SK-N-MC (cell line): ENCODE data around the gene AGAP1.
"Not testable (repeated sequence)": the region's sequence is repeated elsewhere in the genome, so short reads cannot be mapped to it uniquely, and the experiment has no call there.

ENCODE experiments used
- DNase-seq: peaks from one replicate; pipeline ENCODE4 v3.0.0-alpha.2; 2011; ENCODE audit warnings: low read depth, low spot score
- H3K27ac ChIP-seq: fragments of 200-600 bp; sonication (generic); 2 replicates; pipeline ENCODE4 v1.5.1; 2016; ENCODE audit warnings: mixed run types
- H3K36me3 ChIP-seq: fragments of 200-600 bp; sonication (generic); 2 replicates; pipeline ENCODE4 v1.6.1; 2017; ENCODE audit warnings: antibody characterized with exemption, low read length, mixed read lengths; ENCODE audit not compliant: insufficient read depth
- H3K4me3 ChIP-seq: fragments of 200-600 bp; sonication (generic); 2 replicates; pipeline ENCODE4 v1.5.1; 2016
- H3K9ac ChIP-seq: fragments of 200-600 bp; sonication (generic); 2 replicates; pipeline ENCODE4 v1.8.0; 2017; ENCODE audit warnings: mixed run types, mixed read lengths; ENCODE audit not compliant: insufficient read length
- H3K9me3 ChIP-seq: fragments of 200-600 bp; sonication (generic); 2 replicates; pipeline ENCODE4 v1.6.1; 2017; ENCODE audit warnings: low read depth, mild to moderate bottlenecking, antibody characterized with exemption, low read length, moderate library complexity, mixed read lengths
- EZH2 ChIP-seq: fragments of 200-600 bp; sonication (generic); IDR thresholded peaks from one replicate; pipeline ENCODE4 v1.6.1; 2017; ENCODE audit warnings: antibody characterized with exemption
- FOXP2 ChIP-seq: optimal IDR thresholded peaks from 2 replicates; pipeline ENCODE3; 2011; ENCODE audit warnings: mild to moderate bottlenecking, moderate library complexity; ENCODE audit not compliant: insufficient read depth; ENCODE audit errors: extremely low read length, control extremely low read depth
- POLR2AphosphoS5 ChIP-seq: IDR thresholded peaks from 2 replicates; pipeline ENCODE4 v1.6.1; 2012; ENCODE audit warnings: mild to moderate bottlenecking, low read depth, low read length, borderline replicate concordance

Gene AGAP1

DNA sequence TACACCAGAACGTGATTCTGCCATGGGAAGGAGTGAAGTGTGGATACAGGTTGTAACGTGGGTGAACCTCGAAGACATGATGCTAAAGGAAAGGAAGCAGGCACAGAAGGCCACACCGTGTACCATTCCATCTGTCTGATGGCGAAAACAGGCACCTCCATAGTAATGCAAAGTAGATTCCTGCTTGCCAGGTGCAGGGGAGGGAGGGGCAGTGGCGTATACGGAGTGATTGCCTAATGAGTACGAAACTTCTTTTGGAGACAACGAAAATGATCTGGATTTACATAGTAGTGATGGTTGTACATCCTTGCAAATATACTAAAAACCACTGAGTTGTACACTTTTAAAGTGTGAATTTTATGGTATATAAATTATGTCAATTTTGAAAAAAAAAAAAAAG, 567.7 kb downstream of the AGAP1 start:
- DNase-seq, result no peak
- Histone ChIP-seq H3K27ac (no peak overlapping the region), H3K4me3 (no peak overlapping the region), H3K9me3 (no peaks in the 10 kb centered on the region), H3K36me3 (peaks cover 15% of the 10 kb centered on the region), H3K9ac (no peak overlapping the region)
- no peak for TF ChIP-seq EZH2
- no peak for TF ChIP-seq FOXP2
- no peak for TF ChIP-seq POLR2AphosphoS5

DNA sequence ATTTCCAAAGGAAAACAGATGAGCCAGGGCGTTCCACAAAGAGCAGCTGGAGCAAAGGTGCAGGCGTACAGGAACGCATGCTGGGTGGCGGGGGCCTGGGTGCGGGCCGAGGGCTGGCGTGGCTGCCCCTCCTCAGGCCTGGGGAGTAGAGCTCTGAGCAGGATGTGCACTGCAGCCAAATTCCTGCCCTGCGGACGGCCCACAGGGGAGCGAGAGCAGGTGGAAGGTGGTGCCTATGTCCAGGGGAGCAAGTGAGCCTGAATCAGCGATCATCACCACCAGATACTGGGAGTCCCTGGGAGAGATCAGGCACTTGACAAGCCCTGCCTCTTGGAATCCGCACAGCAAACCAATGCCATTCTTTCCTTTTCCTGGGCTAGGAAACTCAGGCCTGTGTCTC, 568.1 kb downstream of the AGAP1 start:
- peaks cover 15% of the 10 kb centered on the region for H3K36me3 ChIP-seq
- no peak overlapping the region for H3K27ac ChIP-seq
- no peak overlapping the region for H3K9ac ChIP-seq
- H3K4me3 ChIP-seq, result no peak overlapping the region
- H3K9me3 ChIP-seq, result no peaks in the 10 kb centered on the region
- TF ChIP-seq POLR2AphosphoS5 (no peak), FOXP2 (no peak), EZH2 (no peak)
- no peak for DNase-seq

DNA sequence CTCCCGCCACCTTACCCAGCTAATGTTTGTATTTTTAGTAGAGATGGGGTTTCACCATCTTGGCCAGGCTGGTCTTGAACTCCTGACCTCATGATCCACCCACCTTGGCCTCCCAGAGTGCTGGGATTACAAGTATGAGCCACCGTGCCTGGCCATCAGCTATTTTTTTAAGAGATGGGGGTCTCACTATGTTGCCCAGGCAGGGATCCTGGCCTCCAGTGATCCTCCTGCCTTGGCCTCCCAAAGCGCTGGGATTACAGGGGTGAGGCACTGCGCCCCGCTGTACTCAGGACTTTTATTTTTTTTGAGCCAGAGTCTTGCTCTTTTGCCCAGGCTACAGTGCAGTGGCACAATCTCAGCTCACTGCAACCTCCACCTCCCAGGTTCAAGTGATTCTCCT, 569.0 kb downstream of the AGAP1 start:
- peaks cover 10% of the 10 kb centered on the region for H3K36me3 ChIP-seq
- not testable (repeated sequence) for H3K9ac ChIP-seq, DNase-seq, H3K9me3 ChIP-seq, H3K27ac ChIP-seq, H3K4me3 ChIP-seq

DNA sequence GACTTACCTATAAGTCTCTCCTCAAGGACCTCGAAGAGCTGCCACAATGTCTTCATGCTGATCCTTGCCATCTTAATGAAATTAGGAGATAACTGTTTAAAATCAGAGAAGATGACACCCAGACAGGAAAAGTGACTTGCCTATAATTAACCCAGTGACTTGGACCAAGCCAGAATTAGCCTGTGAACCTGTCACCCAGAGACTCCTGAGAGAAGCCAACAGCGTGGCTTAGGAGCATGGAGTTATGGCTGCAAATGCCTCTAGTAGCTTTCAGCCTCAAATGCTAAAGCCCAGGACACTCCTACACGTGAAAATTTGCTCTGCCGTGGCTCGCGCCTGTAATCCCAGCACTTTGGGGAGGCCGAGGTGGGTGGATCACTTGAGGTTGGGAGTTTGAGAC, 570.2 kb downstream of the AGAP1 start:
- no peak overlapping the region for H3K27ac ChIP-seq
- H3K9ac ChIP-seq, result no peak overlapping the region
- no peaks in the 10 kb centered on the region for H3K36me3 ChIP-seq
- H3K9me3 ChIP-seq, result no peaks in the 10 kb centered on the region
- no peak overlapping the region for H3K4me3 ChIP-seq
- TF ChIP-seq FOXP2 (no peak), EZH2 (no peak), POLR2AphosphoS5 (no peak)
- no peak for DNase-seq

DNA sequence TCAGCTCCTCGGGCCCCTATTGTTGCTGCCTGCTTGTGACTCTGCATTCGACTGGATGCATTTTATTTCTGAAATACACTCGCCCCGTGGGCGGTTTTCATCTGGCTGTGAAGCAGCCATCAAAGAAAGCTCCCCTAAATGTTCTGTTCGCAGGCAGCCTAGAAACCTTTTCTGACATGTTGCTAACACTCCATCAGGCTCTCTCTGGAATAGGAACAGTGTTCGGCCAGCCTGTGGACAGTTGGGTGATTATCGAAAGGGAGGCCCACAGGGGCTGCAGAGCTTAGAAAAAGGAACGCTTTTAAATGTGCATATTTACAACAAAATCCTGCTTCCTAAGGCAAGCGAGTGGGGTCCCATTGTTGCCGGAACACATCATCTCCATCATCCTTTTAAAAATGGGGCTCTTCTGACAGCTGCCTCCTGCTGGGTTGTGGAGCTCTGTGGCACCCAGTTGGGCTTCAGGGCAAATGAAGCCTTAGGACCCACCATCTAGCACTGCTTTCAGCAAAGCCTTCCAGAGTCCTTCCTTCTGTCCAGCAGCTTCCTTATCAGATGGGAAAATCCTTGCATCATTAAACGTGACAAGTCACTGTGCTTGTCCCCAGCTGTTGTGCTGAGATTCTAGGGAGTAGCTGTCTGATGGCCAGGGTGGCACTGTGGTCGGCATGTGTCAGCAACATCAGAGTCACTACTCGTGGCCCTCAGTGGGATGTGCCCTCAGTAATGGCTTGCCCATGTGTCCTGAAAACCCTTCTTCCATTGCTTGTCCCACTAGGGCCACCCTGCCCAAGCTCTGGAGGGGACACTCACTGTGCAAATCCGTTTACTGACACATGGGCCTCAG, 571.7 kb downstream of the AGAP1 start:
- TF ChIP-seq EZH2 (no peak), POLR2AphosphoS5 (no peak), FOXP2 (no peak)
- Histone ChIP-seq H3K27ac (no peak overlapping the region), H3K9ac (no peak overlapping the region), H3K4me3 (no peak overlapping the region), H3K36me3 (no peaks in the 10 kb centered on the region), H3K9me3 (no peaks in the 10 kb centered on the region)
- DNase-seq, result no peak

DNA sequence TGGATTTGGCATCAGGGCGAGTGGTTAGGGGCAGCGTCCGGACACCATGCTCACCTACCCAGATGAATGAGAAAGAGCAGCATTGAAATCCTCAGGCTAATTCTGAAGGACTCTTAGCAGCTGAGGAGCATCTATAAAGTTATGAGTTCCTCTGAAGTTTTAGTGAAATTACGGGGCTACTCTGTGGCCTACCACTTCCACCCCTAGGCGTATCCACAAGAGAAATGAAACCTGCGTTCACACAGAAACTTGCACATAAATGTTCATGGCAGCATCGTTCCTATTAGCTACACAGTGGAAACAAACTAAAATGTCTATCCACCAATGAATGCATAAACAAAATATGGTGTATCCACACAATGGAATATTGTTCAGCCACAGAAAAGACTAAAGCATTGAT, 576.4 kb downstream of the AGAP1 start:
- DNase-seq, result no peak
- Histone ChIP-seq H3K27ac (no peak overlapping the region), H3K4me3 (no peak overlapping the region), H3K36me3 (no peaks in the 10 kb centered on the region), H3K9ac (no peak overlapping the region), H3K9me3 (no peaks in the 10 kb centered on the region)
- TF ChIP-seq FOXP2 (no peak), POLR2AphosphoS5 (no peak), EZH2 (no peak)

DNA sequence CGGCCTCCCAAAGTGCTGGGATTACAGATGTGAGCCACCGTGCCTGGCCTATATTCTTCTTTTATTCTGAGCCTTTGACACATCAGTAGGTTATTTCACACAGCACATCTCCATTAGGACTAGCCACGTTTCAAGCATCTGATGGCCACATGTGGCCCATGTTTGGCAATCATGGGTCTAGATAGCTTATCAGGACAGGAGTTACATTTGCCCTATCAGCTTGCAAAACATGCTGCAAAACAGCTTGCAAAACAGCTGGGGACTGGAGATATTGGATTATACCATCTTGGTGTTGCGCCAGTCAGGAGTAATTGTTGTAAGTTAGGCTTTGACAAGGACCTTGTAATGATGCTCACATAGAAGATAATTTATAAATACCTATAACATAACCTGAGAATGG, 579.4 kb downstream of the AGAP1 start:
- TF ChIP-seq FOXP2 (no peak), EZH2 (no peak), POLR2AphosphoS5 (no peak)
- H3K36me3 ChIP-seq, result no peaks in the 10 kb centered on the region
- no peaks in the 10 kb centered on the region for H3K9me3 ChIP-seq
- H3K4me3 ChIP-seq, result no peak overlapping the region
- H3K9ac ChIP-seq, result no peak overlapping the region
- DNase-seq, result no peak
- no peak overlapping the region for H3K27ac ChIP-seq

DNA sequence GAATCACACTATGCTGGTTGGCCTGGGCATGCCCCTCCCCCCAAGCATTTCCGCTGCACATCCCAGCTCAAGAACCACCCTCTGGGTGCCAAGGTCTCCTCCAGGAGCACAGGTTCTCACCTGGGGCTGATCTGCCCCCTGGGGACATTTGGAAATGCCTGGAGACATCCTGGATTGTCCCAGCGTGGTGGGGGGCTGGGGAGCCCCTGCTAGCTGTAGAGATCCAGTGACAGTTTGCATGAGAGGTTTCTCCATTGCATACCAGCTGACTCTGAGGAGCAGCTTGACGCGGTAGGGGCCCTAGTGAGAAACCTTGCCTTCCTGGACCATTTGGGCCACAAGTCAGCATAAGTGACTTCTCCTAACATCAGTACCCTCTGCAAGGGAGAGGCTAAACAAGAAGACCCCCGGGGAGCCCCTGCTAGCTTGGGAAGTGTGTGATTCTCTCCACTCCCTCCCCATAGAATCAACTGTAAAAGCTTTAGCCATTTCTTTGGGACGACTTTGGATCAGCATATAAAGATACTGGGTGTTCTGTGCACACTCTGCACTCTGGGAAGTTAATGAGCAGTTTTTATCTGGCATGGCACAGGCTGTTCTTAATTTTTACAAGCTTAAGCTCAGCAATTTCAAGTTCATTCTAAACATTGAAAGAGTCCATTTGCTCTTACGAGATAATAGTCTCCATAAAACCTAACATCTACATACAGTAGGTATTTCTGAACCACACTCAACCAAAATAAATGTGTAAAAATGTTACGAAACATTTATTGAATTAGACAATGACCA, 580.2 kb downstream of the AGAP1 start:
- no peak overlapping the region for H3K4me3 ChIP-seq
- H3K9me3 ChIP-seq, result no peaks in the 10 kb centered on the region
- TF ChIP-seq FOXP2, result no peak
- no peak for TF ChIP-seq POLR2AphosphoS5
- no peak for TF ChIP-seq EZH2
- H3K9ac ChIP-seq, result no peak overlapping the region
- DNase-seq, result no peak
- no peaks in the 10 kb centered on the region for H3K36me3 ChIP-seq
- H3K27ac ChIP-seq, result no peak overlapping the region

DNA sequence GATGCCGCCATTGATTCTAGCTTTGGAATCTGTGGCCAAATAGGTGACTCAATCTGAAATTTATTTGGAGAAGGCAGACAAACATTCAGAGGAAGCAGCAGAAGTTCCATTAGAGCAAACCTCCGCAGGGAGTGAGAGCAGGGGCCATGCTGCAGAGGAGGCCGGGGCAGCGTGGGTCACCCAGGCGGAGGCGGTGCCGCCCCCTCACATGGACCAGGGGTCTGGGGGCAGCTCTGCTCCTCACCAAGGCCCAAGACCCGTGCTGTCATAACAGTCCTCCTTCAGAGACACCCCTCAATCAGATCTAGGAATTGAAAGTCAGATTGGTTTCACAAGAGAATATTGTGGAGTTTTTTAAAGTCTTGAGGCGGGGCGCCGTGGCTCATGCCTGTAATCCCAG, 582.0 kb downstream of the AGAP1 start:
- Histone ChIP-seq H3K9ac (no peak overlapping the region), H3K4me3 (no peak overlapping the region), H3K36me3 (no peaks in the 10 kb centered on the region), H3K27ac (no peak overlapping the region), H3K9me3 (no peaks in the 10 kb centered on the region)
- DNase-seq, result no peak
- no peak for TF ChIP-seq POLR2AphosphoS5
- TF ChIP-seq FOXP2, result no peak
- TF ChIP-seq EZH2, result no peak
